GM19468 (cell line): Measurements from ENCODE around the gene PAFAH1B2.
"Not testable (repeated sequence)": the region's sequence is repeated elsewhere in the genome, so short reads cannot be mapped to it uniquely, and the experiment has no call there.

Experiments used
- ATAC-seq: cut with Tn5 transposase; IDR thresholded peaks from one replicate; pipeline ENCODE4 v1.9.1; 2021; ENCODE audit warnings: mild to moderate bottlenecking, moderate library complexity, moderate number of reproducible peaks; ENCODE audit not compliant: unreplicated experiment; ENCODE audit errors: extremely low read depth

PAFAH1B2 gene

DNA sequence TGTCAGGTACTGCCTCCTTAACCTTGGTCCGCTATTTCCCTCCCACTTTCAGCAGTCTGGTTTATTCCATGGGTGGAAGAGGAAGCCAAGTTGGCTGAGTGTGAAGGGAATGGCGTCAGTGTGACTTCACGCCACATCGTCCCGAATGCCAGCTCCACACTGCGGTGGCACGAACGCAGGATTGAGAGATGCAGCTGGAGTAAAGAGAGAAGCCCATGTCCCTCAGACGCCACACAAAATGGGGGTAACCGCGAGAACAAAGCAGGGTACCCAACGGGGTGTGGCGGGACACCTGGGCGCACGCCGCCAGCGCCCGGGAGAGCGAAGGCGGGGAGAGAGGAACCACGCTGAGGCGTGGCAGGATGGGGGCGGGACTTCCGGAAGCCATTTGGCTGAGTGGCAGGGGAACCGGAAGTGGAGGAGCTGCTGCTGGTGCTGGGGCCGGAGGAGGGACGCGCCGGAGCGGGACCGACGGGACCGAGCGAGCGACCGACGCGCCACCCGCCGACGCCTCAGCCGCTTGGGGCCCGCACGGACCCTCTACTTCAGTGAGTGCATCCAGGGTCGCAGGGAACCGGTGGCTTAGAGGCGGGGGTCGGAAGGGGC lies at the start of gene PAFAH1B2:
Gene PAFAH1B2, plus strand, starts transcription at position 417 of the 606 bp plus-strand sequence. CDS start 8,161 bp downstream, outside the sequence.
- ATAC-seq, result peak; percentile 89

- ATAC-seq, result no peak
Observed at GRCh38 chr11:117094776-117095175, 49.3 kb upstream of the PAFAH1B2 start.

- no peak for ATAC-seq
Observed at GRCh38 chr11:117095284-117096161, 48.6 kb upstream of the PAFAH1B2 start.

DNA sequence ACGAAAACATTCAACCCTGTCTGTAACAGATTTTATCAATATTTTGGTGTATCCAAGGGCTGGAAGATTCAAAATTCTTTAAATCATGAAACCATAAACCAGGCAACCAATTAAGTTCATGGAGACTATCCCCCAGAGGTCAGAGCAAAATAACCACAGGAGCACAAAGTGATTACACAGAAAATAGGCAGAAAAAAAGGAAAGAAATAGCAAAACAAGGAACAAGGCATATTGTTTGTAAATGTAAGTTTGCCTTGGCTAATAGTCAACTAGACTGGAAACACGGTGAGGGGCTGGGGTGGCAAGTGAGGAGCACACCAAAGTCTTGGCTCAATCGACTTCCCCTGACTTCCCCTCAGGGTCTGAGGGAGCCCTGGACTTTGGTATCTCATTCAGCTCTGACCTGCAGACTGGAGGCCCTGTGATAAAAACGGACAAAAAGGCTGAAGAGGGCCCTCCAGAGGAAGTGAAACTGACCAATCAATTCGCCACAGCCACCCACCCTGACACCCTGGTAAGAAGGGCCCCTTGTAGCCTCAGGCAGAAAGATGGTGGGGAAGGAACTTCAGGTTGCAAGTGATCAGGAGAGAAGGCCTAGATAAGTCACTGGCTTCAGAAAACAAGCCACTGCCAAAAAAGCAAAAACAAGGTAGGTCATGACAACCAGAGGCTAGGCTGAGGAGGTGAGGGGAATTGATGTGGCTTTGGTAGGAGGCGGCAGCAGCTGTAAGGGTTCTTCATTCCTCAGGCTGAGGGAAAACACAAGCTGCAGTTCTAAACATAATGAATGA lies 47.7 kb upstream of the PAFAH1B2 start:
- no peak for ATAC-seq

DNA sequence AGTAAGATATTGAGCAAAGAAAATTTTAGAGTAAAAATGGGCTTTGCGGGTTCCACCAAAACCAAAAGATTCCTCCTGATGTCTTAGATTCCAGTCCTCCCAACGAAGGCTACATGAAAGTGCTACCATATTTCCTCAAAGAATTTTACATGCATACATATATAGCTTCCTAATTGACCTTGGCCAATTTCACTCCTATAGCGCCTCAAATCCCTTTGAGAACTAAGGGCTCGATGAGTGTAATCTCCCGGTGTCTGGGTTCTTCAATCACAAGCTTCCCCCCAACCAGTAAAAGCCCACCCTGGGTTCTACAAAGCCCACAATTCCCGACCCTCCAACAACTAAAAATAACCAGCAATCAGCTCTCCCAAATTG lies 47.1 kb upstream of the PAFAH1B2 start:
- ATAC-seq, result no peak

DNA sequence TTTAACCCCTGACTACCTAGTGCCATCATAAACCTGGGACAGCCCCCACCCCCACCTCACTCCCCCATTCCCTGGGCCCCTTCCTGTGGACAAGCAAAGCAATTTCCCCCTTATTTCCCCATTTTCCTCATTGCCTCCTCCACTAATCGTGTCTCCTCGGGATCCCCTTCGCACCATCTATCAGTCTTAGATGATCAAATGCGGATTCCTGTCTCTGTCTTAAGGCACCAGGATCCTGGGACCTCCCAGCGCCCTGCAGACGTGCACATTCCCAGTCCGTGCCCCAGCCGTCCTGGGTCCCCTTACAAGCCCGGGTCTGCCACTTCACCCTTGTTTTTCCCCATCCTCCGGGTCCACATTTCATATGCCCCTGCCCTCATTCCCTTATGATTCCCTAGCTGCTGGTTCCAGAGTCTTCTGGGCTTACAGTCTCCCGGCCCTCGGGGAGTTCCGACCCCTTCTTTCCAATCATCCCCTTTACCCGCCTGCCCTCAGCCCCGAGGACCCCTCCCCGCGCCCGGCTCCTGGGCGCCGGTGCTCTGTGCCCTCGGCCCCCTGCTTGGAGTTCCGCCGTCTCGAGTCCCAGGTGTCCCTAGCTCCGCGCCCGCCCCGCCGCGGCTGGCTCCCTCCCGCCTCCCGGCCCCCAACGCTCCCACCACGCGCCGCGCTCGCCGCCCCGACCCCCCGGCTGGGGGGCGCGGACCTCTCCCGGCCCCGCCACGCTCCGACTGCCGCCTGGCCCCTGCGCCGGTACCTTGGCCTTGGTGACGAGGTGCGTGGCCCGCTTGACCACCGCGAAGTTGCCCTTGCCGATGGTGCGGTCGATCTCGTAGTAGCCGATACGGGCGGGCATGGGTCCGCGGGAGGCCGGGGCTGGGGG lies 46.5 kb upstream of the PAFAH1B2 start:
- no peak for ATAC-seq

DNA sequence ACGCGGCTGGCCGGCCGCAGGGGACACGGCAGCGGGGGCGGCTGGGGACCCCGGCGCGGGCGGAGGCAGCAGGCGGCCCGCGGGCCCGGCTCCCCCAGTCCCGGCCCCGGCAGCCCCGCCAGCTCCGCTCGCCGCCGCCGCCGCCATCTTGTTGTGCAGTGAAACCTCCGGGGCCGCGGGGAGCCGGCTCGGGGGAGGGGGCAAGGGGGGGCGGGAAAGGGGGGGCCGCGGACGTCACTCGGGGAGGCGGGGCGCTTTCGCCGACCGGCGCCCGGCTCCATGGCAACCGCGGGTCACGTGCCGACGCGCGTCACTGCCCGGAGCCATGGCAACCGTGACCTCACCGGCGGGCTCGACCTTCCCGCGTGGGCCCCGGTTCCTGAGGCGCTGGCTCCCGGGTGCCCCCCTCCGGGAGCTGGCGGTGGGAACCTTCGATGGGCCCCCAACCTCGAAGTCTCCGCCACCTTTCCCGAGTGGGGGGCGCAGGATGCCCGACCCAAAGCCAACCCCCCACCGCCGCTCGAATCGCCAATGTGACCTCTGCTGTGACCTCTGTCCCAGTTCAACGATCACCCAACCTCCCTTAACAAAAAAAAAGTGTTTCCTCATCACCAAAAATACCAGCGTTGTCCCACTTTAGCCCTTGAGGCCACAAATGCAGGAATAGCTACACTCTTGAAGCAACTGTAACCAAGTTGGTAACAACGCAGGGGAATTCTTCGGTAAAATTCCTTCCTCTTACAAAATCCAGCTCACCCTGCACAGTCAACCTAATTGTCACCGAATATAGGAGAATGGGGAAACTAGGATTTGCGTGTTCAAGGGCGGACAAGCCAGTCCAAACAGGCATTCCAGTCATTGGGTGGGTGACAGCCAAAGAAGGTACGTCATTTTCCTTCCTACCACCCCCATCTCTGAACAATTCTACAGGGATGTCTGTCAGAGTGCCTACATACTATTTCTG lies 45.5 kb upstream of the PAFAH1B2 start, which contains the start of gene SIK3:
Gene SIK3, minus strand, starts transcription at position 160 of the 964 bp plus-strand sequence. Its CDS starts 13 bp downstream, at position 147.
- peak; percentile 63 for ATAC-seq

DNA sequence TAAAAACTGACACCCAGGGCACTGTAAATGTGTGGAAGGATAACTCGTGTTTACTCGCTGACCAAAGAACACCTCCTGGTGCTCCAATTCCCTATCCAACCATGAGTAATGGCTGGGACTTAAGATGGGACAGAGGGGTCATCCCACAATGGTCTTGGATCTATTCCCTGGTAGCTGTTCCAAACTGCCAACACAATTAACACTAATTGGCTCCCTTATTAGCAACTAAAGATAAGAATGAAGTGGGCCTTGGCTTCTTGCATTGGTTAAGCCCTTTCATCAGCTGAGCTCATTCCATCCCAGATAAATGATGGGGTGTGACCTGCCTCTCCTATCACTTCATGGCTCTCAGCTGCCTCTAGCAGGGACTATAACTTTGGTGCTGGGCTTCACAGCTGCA lies 44.4 kb upstream of the PAFAH1B2 start:
- no peak for ATAC-seq

DNA sequence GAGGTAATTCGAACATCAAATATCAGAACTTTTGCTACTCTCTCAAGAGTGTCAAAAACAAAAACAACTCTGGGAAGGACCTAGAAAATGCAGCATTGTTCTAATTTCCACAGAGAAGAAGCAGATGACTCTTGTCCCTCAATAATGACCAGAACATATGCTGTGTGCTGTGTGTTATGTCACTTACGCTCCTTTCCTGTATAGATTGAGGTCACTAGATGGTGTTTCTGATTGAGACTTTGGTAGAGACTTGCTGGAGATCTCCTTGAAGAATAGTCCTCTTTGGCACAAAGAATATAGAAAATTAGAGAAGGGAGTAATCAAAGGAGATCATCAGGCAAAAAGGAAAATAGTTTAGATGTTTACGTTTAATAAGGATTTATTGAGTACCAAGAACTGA lies 43.5 kb upstream of the PAFAH1B2 start:
- no peak for ATAC-seq

DNA sequence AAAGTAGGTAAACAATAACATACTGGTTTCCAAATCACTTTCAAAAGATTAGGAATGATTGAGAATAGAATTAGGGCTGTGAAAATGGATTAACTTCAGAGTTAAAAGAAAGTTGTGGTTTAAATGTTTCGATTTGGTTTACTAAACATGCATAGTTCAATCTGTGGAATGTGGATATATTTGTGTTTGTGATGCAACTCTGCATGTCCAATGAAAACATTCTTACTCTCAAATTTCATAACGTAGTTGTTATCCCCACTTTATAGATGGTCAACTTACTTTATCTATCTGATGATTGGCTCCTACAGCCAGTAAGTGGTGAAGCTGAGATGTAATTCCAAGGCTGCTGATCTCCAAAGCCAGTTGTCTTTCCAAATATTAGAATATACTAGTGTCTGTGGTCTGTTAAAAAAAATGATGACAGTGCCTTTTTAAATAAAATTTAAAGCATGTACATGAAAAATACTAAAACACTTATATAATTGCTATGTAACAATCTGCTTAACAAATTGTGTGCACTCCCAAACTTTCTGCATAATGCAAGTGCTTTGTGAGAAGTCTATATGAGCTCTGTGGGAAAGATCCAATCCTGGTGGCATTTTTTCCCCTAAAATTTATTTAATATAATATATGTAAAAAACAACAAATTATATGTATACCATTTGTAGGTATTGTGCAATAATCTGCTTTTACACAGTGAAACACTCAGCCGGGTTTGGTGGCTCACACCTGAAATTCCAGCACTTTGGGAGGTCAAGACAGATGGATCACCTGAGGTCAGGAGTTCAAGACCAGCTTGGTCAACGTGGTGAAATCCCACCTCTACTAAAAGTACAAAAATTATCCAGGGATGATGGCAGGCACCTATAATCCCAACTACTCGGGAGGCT lies 36.1 kb upstream of the PAFAH1B2 start:
- ATAC-seq, result no peak

- no peak for ATAC-seq
Observed at GRCh38 chr11:117110294-117110950, 33.7 kb upstream of the PAFAH1B2 start.

DNA sequence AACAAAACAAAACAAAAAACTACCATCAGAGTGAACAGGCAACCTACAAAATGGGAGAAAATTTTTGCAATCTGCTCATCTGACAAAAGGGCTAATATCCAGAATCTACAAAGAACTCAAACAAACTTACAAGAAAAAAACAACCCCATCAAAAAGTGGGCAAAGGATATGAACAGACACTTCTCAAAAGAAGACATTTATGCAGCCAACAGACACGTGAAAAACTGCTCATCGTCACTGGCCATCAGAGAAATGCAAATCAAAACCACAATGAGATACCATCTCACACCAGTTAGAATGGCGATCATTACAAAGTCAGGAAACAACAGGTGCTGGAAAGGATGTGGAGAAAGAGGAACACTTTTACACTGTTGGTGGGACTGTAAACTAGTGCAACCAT lies 31.6 kb upstream of the PAFAH1B2 start:
- not testable (repeated sequence) for ATAC-seq

DNA sequence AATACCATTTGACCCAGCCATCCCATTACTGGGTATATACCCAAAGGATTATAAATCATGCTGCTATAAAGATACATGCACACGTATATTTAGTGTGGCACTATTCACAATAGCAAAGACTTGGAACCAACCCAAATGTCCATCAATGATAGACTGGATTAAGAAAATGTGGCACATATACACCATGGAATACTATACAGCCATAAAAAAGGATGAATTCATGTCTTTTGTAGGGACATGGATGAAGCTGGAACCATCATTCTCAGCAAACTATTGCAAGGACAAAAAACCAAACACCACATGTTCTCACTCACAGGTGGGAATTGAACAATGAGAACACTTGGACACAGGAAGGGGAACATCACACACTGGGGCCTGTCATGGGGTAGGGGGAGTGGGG lies 31.1 kb upstream of the PAFAH1B2 start:
- not testable (repeated sequence) for ATAC-seq

- no peak for ATAC-seq
Observed at GRCh38 chr11:117117681-117118080, 26.4 kb upstream of the PAFAH1B2 start.

- no peak for ATAC-seq
Observed at GRCh38 chr11:117121176-117121575, 22.9 kb upstream of the PAFAH1B2 start.

DNA sequence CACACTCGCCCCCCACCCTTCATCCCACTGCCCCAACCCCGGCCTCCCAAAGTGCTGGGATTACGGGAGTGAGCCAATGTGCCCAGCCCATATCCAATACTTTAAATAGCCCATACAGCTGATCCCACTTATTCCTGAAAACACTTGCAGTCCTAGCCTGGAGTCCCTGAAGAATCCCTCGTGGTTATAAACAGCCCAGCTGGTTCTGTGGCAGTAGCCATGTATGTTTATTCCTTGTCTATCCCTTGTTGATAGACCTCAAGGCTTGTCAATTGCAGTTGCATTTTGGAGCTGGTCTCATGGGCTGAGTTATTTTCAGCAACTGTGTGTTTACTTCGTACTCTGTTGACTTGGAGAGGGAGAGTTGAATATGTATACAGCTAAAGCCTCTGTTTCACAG lies 21.5 kb upstream of the PAFAH1B2 start:
- ATAC-seq, result no peak
